Sigmoid colon (tissue), 4 donors: ENCODE measurements around the gene SPIRE1.

Experiments
- EP300 ChIP-seq, 4 donors: sonication (generic); formaldehyde crosslinking; IDR thresholded peaks; one replicate each; pipeline ENCODE4 v1.6.1; 2017; ENCODE audit warnings: antibody characterized with exemption in 4 of 4
- POLR2A ChIP-seq, 2 donors: fragments of 450-650 bp; IDR thresholded peaks; one replicate each; pipeline ENCODE4 v1.6.1; 2016; ENCODE audit warnings: antibody characterized with exemption in 2 of 2, mild to moderate bottlenecking in 2 of 2, moderate library complexity in 2 of 2
- POLR2AphosphoS5 ChIP-seq, 4 donors: sonication (generic); formaldehyde crosslinking; IDR thresholded peaks; one replicate each; pipeline ENCODE4 v1.6.1; 2017; ENCODE audit warnings: antibody characterized with exemption in 4 of 4
- TF ChIP-seq, protein P1 (sequence below), 4 experiments: fragments of 450-650 bp in 3 of 4; fragments of 200-600 bp in 1 of 4; IDR thresholded peaks; one replicate each; pipeline ENCODE4 v1.5.1; 2016 to 2019; ENCODE audit warnings: antibody characterized with exemption in 4 of 4, mild to moderate bottlenecking in 3 of 4, moderate library complexity in 2 of 4

DNA sequence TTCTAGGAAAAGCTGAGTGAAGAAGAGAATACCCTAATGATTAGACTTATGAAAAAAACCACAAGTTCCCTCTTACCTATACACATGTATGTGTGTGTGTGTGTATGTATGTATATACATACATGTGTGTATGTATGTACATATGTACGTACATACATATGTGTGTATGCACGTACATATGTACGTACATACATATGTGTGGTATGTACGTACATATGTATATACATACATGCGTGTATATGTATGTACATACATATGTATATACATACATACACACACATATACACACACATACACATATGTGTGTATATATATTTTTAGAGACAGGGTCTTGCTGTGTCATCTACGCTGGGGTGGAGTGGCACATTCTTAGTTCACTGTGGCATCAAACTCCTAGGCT lies 196.6 kb downstream of the SPIRE1 start:
- TF ChIP-seq, protein P1, sequence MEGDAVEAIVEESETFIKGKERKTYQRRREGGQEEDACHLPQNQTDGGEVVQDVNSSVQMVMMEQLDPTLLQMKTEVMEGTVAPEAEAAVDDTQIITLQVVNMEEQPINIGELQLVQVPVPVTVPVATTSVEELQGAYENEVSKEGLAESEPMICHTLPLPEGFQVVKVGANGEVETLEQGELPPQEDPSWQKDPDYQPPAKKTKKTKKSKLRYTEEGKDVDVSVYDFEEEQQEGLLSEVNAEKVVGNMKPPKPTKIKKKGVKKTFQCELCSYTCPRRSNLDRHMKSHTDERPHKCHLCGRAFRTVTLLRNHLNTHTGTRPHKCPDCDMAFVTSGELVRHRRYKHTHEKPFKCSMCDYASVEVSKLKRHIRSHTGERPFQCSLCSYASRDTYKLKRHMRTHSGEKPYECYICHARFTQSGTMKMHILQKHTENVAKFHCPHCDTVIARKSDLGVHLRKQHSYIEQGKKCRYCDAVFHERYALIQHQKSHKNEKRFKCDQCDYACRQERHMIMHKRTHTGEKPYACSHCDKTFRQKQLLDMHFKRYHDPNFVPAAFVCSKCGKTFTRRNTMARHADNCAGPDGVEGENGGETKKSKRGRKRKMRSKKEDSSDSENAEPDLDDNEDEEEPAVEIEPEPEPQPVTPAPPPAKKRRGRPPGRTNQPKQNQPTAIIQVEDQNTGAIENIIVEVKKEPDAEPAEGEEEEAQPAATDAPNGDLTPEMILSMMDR (IDR thresholded peaks at IDR 0.05) = no peak
- no peak for TF ChIP-seq POLR2A (IDR thresholded peaks at IDR 0.05)
- no peak for TF ChIP-seq POLR2AphosphoS5 (IDR thresholded peaks at IDR 0.05)
- TF ChIP-seq EP300 (IDR thresholded peaks at IDR 0.05) = no peak
